HPDE6-E6E7 (cell line): ENCODE measurements around the gene RBP5.

Experiments
- DNase-seq: peaks from one replicate; pipeline ENCODE4 v3.0.0; 2011; ENCODE audit warnings: missing footprints; ENCODE audit errors: extremely low spot score

The RBP5 gene

GRCh38 chr12:7075518-7075917 lies 53.2 kb downstream of the RBP5 start:
- no peak for DNase-seq

GRCh38 chr12:7073946-7074345 lies 54.7 kb downstream of the RBP5 start:
- no peak for DNase-seq
